Ovary (tissue), 9 donors: Measurements from ENCODE around the gene IL31. TPM values are rescaled to one million over a fixed set of nuclear protein-coding genes. Genes with fewer than 3 reads are reported as not detected.
A peak's percentile ranks its signal among the peaks of the same experiment; 100 is the strongest.

Experiments
- DNase-seq, 5 donors: peaks; one replicate each; pipeline ENCODE4 v3.0.0-alpha.2; 2019 to 2020
- H3K27ac ChIP-seq, 2 donors: fragments of 200-600 bp; one replicate each; pipeline versions ENCODE4 v1.5.1 to v1.8.0; 2019 to 2022
- H3K27me3 ChIP-seq: fragments of 200-600 bp; one replicate; pipeline ENCODE4 v1.8.0; 2022
- H3K36me3 ChIP-seq: fragments of 200-600 bp; sonication (generic); one replicate; pipeline ENCODE4 v1.5.1; 2019
- H3K4me1 ChIP-seq: one replicate; pipeline ENCODE4 v1.8.1; 2013; ENCODE audit warnings: mild to moderate bottlenecking, moderate library complexity; ENCODE audit not compliant: insufficient read depth
- H3K4me3 ChIP-seq: fragments of 200-600 bp; sonication (generic); one replicate; pipeline ENCODE4 v1.5.1; 2017
- H3K9me3 ChIP-seq, 2 donors: fragments of 200-600 bp in 1 of 2; sonication (generic) in 1 of 2; one replicate each; pipeline versions ENCODE4 v1.5.1 to v1.8.1; 2013 to 2019; ENCODE audit warnings: mild to moderate bottlenecking in 1 of 2, moderate library complexity in 1 of 2
- CTCF ChIP-seq, 3 donors: fragments of 450-650 bp in 2 of 3; fragments of 200-600 bp in 1 of 3; IDR thresholded peaks; one replicate each; pipeline versions ENCODE4 v1.5.1 to v1.8.0; 2016 to 2022; ENCODE audit warnings: antibody characterized with exemption in 3 of 3, mild to moderate bottlenecking in 1 of 3
- EP300 ChIP-seq: sonication (generic); formaldehyde crosslinking; IDR thresholded peaks from one replicate; pipeline ENCODE4 v1.6.1; 2017; ENCODE audit warnings: antibody characterized with exemption
- POLR2A ChIP-seq: fragments of 450-650 bp; IDR thresholded peaks from one replicate; pipeline ENCODE4 v1.6.1; 2017; ENCODE audit warnings: antibody characterized with exemption, mild to moderate bottlenecking, moderate library complexity
- WGBS, 3 donors: extraction: QIAGEN DNeasy Blood & Tissue Kit in 1 of 3; methylation state at CpG; one replicate each; pipeline versions ENCODE4 v1.1.5 to v1.1.7; 2013 to 2017; 5-methylcytosine and 5-hydroxymethylcytosine counted together
- intact Hi-C, 4 donors: fragments of 100-400 bp; cut with DNase I; formaldehyde crosslinking; loops; one replicate each; pipeline versions ENCODE4 v1.11.0 to v1.15.1; 2022 to 2023
- polyA plus RNA-seq, 2 donors: library from polyadenylated mRNA; stranded (reverse); fragments of 200-250 nt in 1 of 2; fragments of 350-450 nt in 1 of 2; fragmentation: Illumina TruSeq in 1 of 2; extraction: RNeasy Lipid Tissue Mini Kit (QIAGEN cat#74804) in 1 of 2; gene quantifications; one replicate each; pipeline ENCODE4 v1.2.3, GENCODE V29; 2013 to 2014
- total RNA-seq, 7 donors: library from RNA; depleted of rRNA in 2 of 7; stranded (reverse); fragments of >200 nt in 2 of 7; fragmentation: NEBNext Ultra II Directional in 3 of 7; extraction: Animal tissue kit (Norgen Biotek cat#: 25700) in 3 of 7; gene quantifications; one replicate each; pipeline versions ENCODE4 v1.1.0 to v1.2.4, GENCODE V29; 2016 to 2023
- donor health status: DM: no; HTN: no; CAD: no; lungs with moderate emphysema.
- donor health status: DM: no; HTN: no; CAD: no.
- donor health status: Bipolar disorder and iron deficiency.
- donor health status: DM: yes; HTN: yes; CAD: no.
- donor health status: DM: no; HTN: no; CAD: no.
- donor health status: DM: yes; HTN: yes; CAD: no.

Gene IL31
- total and polyA plus RNA-seq, 9 donors, result not detected

- no peaks in the 10 kb centered on the region for H3K9me3 ChIP-seq
- no peak for TF ChIP-seq POLR2A
- TF ChIP-seq CTCF (IDR thresholded peaks at IDR 0.05), result no peak
- no peak for TF ChIP-seq EP300
- WGBS, 3 donors, result 63 to 72% (median 72%) methylated on average over 24 of the region's 24 CpGs
- H3K4me3 ChIP-seq, result no peak overlapping the region
- H3K4me1 ChIP-seq, result peaks cover 2% of the 10 kb centered on the region
- peaks cover 16% of the 10 kb centered on the region for H3K27me3 ChIP-seq
- no peak overlapping the region for H3K27ac ChIP-seq
- peak in 1 of 5 donors; percentile 28 for DNase-seq
- no peaks in the 10 kb centered on the region for H3K36me3 ChIP-seq
- intact Hi-C loops, result no loop called here
Observed at GRCh38 chr12:122200541-122201175, 26.6 kb upstream of the IL31 start.

DNA sequence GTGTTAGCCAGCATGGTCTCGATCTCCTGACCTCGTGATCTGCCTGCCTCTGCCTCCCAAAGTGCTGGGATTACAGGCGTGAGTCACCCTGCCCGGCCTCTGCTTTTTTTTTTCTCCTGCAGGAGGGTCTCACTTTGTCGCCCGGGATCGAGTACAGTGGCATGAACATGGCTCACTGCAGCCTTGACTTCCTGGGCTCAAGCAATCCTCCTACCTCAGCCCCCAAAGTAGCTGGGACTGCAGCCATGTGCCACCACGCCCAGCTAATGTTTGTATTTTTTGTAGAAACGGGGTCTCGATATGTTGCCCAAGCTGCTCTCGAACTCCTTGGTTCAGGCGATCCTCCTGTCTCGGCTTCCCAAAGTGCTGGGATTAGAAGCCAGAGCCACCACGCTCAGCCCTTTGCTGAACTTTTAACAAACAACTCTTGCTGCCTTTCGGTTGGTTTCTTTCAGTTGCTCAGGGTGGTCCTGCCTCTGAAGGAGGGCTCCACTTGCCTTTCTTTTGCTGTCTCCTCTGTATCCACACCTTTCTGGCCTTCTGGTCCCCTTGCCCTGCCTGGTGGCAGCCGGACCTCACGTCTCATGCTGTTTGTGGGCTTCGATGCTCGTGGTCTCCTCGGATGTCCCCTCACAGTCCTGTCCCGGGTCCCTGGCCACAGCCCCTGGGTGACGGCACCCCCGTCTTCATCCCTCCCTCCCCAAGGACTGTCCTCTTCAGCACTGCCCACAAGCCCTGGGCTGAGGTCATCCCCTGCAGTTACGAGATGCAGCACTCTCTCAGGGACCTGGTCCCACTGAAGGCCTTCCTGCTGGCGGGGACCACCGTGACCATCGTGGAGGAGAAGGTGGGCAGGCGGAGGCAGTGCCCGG is 25.7 kb upstream of the IL31 start:
- Histone ChIP-seq H3K36me3 (no peaks in the 10 kb centered on the region), H3K27ac (no peak overlapping the region), H3K4me3 (no peak overlapping the region), H3K9me3 (no peaks in the 10 kb centered on the region), H3K4me1 (peaks cover 2% of the 10 kb centered on the region), H3K27me3 (peaks cover 16% of the 10 kb centered on the region)
- intact Hi-C loops, result no loop called here
- DNase-seq, result peak in 1 of 5 donors; percentile 31
- WGBS, 3 donors, result 88 to 92% (median 91%) methylated on average over 29 of the region's 29 CpGs
- TF ChIP-seq CTCF (IDR thresholded peaks at IDR 0.05), result no peak
- no peak for TF ChIP-seq POLR2A
- no peak for TF ChIP-seq EP300

GRCh38 chr12:122197612-122197966 is 23.6 kb upstream of the IL31 start:
- Histone ChIP-seq H3K36me3 (no peaks in the 10 kb centered on the region), H3K4me1 (no peaks in the 10 kb centered on the region), H3K9me3 (no peaks in the 10 kb centered on the region), H3K4me3 (no peak overlapping the region), H3K27ac (no peak overlapping the region), H3K27me3 (peaks cover 6% of the 10 kb centered on the region)
- intact Hi-C loops, result no loop called here
- TF ChIP-seq EP300, result no peak
- TF ChIP-seq POLR2A, result no peak
- no peak for TF ChIP-seq CTCF (IDR thresholded peaks at IDR 0.05)
- 44 to 56% (median 55%) methylated on average over 1 of the region's 1 CpG for WGBS, 3 donors
- DNase-seq, result no peak

DNA sequence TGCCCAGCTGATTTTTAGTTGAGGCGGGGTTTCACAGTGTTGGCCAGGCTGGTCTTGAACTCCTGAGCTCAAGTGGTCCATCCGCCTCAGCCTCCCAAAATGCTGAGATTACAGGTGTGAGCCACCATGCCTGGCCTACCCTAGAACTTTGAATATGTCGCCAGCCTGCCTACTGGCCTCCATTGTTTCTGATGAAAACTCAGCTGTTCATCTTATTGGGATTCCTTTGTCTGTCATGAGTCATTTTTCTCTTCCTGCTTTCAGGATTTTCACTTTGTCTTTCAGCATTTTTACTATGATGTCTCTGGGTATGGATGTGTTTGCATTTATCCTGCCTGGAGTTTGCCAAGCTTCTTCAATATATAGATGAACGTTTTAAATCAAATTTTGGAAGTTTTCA is 21.4 kb upstream of the IL31 start:
- H3K4me3 ChIP-seq, result no peak overlapping the region
- no peaks in the 10 kb centered on the region for H3K9me3 ChIP-seq
- H3K4me1 ChIP-seq, result no peaks in the 10 kb centered on the region
- no peak for DNase-seq
- H3K27me3 ChIP-seq, result no peaks in the 10 kb centered on the region
- TF ChIP-seq CTCF (IDR thresholded peaks at IDR 0.05) (no peak), EP300 (no peak), POLR2A (no peak)
- 91 to 96% (median 91%) methylated on average over 4 of the region's 4 CpGs for WGBS, 3 donors
- H3K27ac ChIP-seq, result no peak overlapping the region
- intact Hi-C loops, result no loop called here
- no peaks in the 10 kb centered on the region for H3K36me3 ChIP-seq
